ENCODE data around the gene VWC2. TPM values are rescaled to one million over a fixed set of nuclear protein-coding genes. Genes with fewer than 3 reads are reported as not detected.

VWC2 gene
- total and polyA plus RNA-seq, 2 experiments from 2014 or later = 0.67 to 0.98 TPM

DNA sequence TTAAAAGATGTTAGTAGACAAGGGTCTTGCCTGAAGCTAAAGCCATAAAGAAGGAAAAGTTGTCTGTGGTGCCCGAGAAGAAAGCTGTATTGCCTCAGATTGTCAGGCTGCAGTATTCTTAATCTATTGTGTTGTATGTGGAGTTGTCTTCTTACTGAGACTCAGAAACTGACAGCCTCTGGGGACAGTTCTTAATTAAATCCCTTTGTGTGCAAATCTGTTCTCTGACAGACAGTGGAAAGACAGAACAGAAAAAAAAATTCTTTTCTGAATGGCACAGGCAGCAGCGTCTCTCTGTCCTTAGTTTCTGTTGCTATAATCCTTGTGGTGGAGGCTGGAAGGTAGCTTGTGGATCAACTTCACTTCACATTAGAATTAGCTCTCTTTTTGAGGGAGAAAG is 16.8 kb downstream of the VWC2 start:
- no peak overlapping the region for H3K27ac ChIP-seq
- TF ChIP-seq, protein P1, sequence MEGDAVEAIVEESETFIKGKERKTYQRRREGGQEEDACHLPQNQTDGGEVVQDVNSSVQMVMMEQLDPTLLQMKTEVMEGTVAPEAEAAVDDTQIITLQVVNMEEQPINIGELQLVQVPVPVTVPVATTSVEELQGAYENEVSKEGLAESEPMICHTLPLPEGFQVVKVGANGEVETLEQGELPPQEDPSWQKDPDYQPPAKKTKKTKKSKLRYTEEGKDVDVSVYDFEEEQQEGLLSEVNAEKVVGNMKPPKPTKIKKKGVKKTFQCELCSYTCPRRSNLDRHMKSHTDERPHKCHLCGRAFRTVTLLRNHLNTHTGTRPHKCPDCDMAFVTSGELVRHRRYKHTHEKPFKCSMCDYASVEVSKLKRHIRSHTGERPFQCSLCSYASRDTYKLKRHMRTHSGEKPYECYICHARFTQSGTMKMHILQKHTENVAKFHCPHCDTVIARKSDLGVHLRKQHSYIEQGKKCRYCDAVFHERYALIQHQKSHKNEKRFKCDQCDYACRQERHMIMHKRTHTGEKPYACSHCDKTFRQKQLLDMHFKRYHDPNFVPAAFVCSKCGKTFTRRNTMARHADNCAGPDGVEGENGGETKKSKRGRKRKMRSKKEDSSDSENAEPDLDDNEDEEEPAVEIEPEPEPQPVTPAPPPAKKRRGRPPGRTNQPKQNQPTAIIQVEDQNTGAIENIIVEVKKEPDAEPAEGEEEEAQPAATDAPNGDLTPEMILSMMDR (IDR thresholded peaks at IDR 0.05; ENCODE audit: low read depth, low read length) = no peak

DNA sequence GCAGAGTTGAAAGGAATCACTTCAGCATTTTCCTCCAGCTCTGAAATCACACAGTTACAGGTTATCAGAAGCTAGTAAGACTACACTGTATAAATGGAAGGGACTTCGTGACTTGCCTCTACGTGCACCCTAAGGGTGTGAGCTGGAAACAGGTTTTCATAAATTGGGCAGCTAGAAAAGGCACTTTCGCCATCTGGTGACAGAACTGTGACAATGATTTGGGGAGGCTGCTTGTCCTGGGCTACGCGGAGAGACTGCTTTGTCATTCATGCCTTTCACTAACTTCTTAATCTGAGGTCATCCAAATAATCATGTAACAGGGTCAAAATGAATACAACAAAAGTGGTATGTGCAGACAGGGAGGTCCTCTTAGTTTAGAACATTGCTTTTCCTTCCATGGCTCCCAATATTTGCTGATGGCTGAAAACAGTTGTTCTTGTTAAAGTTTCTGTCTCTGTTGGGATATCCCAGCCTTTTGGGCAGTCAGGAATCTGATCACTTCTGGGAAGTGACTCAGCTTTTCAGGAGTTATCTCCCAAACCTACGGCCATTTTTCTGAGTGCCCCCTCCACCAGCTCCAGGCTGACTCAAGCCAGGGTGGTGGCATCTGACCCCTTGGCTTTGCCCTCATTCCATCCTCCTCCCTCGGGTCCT is 17.8 kb downstream of the VWC2 start:
- TF ChIP-seq, protein P1 (IDR thresholded peaks at IDR 0.05; ENCODE audit: low read depth, low read length) = no peak
- Histone ChIP-seq H3K27me3 (peaks cover 5% of the 10 kb centered on the region), H3K36me3 (no peaks in the 10 kb centered on the region), H3K9me3 (ENCODE audit: low read depth) (no peaks in the 10 kb centered on the region), H3K27ac (no peak overlapping the region), H3K4me3 (no peak overlapping the region), H3K4me1 (ENCODE audit: low read depth) (no peaks in the 10 kb centered on the region)
- peak in 1 of 2 donors; percentile 73 for DNase-seq (ENCODE audit: low read depth in 1 of 2, low spot score in 1 of 2)

More for the DNA sequence above, 16.8 kb downstream of the VWC2 start:
- DNase-seq (ENCODE audit: low read depth in 1 of 2, low spot score in 1 of 2) = no peak
- Histone ChIP-seq H3K27me3 (no peaks in the 10 kb centered on the region), H3K4me3 (no peak overlapping the region), H3K9me3 (ENCODE audit: low read depth) (no peaks in the 10 kb centered on the region), H3K36me3 (no peaks in the 10 kb centered on the region), H3K4me1 (ENCODE audit: low read depth) (no peaks in the 10 kb centered on the region)

DNA sequence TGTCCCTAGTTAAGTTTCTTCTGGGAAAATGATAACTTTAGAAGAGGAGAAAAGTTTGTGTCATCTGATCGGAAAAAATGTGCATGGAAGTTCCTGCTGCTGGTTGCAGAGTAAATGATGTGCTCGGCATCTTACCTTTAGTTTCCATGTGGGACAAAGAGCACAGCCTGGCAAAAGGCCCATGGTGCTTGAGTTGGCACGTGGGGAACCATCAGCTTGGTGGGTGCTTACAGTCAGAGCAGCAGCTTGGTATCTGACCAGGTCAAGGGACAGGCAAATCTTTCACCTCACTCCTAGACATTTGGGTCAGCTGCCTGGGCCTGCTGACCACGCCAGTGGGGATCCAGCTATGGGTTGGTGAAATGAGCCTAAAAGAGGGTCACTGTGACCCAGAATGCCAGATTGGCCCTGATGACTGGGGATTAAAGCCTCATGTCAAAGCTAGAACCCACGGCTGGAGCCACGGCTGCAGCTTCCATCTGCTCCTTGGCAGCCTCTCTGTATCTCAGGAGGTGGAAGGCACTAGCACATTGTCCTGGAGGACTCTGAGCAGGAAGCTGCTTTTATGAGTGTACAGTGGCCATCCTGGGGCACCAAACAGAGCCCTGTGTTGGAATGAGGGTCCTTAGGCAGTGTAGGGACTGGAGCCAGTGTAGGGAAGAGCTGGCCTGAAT is 24.7 kb downstream of the VWC2 start:
- H3K4me3 ChIP-seq = no peak overlapping the region
- TF ChIP-seq, protein P1 (IDR thresholded peaks at IDR 0.05; ENCODE audit: low read depth, low read length) = no peak
- no peaks in the 10 kb centered on the region for H3K4me1 ChIP-seq (ENCODE audit: low read depth)
- H3K27ac ChIP-seq = no peak overlapping the region
- no peak for DNase-seq (ENCODE audit: low read depth in 1 of 2, low spot score in 1 of 2)
- peaks cover 5% of the 10 kb centered on the region for H3K27me3 ChIP-seq
- no peaks in the 10 kb centered on the region for H3K36me3 ChIP-seq
- H3K9me3 ChIP-seq (ENCODE audit: low read depth) = no peaks in the 10 kb centered on the region

DNA sequence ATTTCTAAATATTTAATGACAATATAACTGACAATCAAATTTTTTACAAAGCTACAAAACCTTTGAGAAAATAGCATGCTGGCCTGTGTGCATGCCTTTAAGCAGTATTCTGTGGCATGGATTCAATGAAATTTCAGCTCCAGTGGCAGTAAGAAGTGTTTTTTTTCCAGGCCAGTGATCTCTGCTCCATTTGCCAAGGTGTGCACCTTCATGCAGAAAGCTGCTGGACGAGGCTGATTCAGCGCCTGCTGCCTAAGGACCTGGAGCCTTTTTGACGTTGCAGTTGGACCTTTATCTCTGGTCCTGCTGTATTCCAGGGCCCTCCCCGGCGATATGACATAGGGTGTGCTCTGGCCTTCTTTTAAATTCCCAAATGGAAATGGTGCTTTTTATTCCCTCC is 26.6 kb downstream of the VWC2 start:
- Histone ChIP-seq H3K27me3 (peaks cover 5% of the 10 kb centered on the region), H3K4me1 (ENCODE audit: low read depth) (no peaks in the 10 kb centered on the region), H3K36me3 (no peaks in the 10 kb centered on the region), H3K27ac (no peak overlapping the region), H3K4me3 (no peak overlapping the region), H3K9me3 (ENCODE audit: low read depth) (no peaks in the 10 kb centered on the region)
- TF ChIP-seq, protein P1 (IDR thresholded peaks at IDR 0.05; ENCODE audit: low read depth, low read length) = no peak
- DNase-seq (ENCODE audit: low read depth in 1 of 2, low spot score in 1 of 2) = no peak

DNA sequence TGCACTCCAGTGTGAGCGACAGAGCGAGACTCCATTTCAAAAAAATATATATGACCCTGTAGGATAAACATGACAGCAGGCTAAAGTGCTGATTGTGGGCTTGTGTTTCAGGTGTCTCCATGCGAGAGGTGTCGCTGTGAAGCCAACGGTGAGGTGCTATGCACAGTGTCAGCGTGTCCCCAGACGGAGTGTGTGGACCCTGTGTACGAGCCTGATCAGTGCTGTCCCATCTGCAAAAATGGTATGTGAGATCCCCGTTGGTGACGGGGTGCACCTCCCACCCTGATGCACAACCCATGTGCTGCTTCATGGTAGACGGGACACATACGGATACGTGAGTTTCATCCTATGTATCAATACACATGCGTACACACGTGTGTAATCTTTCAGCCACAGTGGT is 29.2 kb downstream of the VWC2 start:
- H3K36me3 ChIP-seq = no peaks in the 10 kb centered on the region
- TF ChIP-seq, protein P1 (IDR thresholded peaks at IDR 0.05; ENCODE audit: low read depth, low read length) = no peak

More for the DNA sequence above, 29.2 kb downstream of the VWC2 start:
- Histone ChIP-seq H3K9me3 (ENCODE audit: low read depth) (no peaks in the 10 kb centered on the region), H3K4me3 (no peak overlapping the region), H3K27ac (no peak overlapping the region), H3K27me3 (no peaks in the 10 kb centered on the region), H3K4me1 (ENCODE audit: low read depth) (no peaks in the 10 kb centered on the region)
- DNase-seq (ENCODE audit: low read depth in 1 of 2, low spot score in 1 of 2) = no peak

All from cardiac muscle cell (in vitro differentiated cells and primary cell).